Brain microvascular endothelial cell (primary cell): ENCODE measurements around the gene RBMS1.

Experiments
- DNase-seq: peaks from one replicate; pipeline ENCODE4 v3.0.0-alpha.2; 2020
- H3K27ac ChIP-seq: fragments of 250-450 bp; sonication (Bioruptor Pico); 2 replicates; pipeline ENCODE4 v1.5.1; 2020; ENCODE audit warnings: mild to moderate bottlenecking, moderate library complexity
- H3K27me3 ChIP-seq: fragments of 250-450 bp; sonication (Bioruptor Pico); replicated peaks from 2 replicates; pipeline ENCODE4 v1.5.1; 2020; ENCODE audit warnings: mild to moderate bottlenecking
- H3K36me3 ChIP-seq: fragments of 250-450 bp; sonication (Bioruptor Pico); replicated peaks from 2 replicates; pipeline ENCODE4 v1.5.1; 2020; ENCODE audit warnings: mild to moderate bottlenecking
- H3K4me3 ChIP-seq: 2 replicates; pipeline ENCODE4 v1.5.1; 2011; ENCODE audit warnings: low read depth, mild to moderate bottlenecking, control low read depth, low read length, moderate library complexity
- in situ Hi-C: cut with HindIII; loops from 2 replicates; pipeline ENCODE4 v1.10.0; 2017; ENCODE audit warnings: low sequenced_read_pairs, low pct_ligation_motif_present
- TF ChIP-seq, protein P1 (sequence below): IDR thresholded peaks from 2 replicates; pipeline ENCODE4 v1.5.1; 2011; ENCODE audit warnings: low read depth, mild to moderate bottlenecking, moderate library complexity, low read length, control low read depth, inconsistent platforms; ENCODE audit errors: missing control alignments

RBMS1 gene

DNA sequence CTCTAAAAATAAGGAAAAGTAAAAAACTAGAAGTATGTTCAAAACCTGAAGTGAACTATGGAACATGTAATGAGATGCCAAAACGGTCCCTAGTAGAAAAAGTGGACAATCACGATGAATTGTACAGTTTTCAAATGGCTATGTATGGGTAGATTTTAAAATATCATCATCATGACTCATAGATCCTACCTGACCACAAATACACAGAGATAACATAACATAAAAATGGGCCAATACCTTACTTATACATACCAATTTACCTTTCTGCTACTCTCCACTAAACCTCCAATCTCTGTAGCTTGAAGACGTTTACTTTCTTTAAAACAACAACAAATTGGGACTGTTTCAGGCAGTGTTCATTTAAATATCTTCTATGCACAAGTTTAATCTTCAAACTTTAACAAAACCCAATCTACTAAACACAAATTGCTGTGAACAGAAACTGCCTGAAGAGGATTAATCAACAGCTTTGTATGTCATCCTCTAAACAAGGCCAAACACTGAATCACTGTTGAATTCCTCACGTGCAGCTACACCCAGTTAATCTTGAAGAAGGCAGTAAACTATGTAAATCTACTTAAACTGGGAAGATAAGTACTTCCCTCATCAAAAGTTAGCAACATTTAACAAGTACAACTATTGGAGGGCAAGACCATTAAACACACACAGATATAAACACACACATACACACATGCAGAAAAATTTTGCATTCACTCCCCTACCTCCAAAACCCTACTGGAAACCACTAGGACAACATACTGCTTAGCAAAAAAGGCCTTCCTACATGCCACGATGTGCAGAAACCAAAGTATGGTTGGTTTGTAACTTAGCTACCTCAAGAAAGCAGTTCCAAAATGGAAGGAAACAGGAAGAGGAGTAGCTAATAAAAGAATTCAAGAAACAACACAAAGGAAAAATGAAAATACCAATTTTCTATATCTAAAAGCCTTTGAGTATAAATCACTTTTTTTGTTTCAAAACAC lies 90.3 kb downstream of the RBMS1 start:
- DNase-seq, result no peak
- Histone ChIP-seq H3K27me3 (no peaks in the 10 kb centered on the region), H3K27ac (no peak overlapping the region), H3K4me3 (no peak overlapping the region), H3K36me3 (no peaks in the 10 kb centered on the region)
- in situ Hi-C loops, result no loop called here
- TF ChIP-seq, protein P1, sequence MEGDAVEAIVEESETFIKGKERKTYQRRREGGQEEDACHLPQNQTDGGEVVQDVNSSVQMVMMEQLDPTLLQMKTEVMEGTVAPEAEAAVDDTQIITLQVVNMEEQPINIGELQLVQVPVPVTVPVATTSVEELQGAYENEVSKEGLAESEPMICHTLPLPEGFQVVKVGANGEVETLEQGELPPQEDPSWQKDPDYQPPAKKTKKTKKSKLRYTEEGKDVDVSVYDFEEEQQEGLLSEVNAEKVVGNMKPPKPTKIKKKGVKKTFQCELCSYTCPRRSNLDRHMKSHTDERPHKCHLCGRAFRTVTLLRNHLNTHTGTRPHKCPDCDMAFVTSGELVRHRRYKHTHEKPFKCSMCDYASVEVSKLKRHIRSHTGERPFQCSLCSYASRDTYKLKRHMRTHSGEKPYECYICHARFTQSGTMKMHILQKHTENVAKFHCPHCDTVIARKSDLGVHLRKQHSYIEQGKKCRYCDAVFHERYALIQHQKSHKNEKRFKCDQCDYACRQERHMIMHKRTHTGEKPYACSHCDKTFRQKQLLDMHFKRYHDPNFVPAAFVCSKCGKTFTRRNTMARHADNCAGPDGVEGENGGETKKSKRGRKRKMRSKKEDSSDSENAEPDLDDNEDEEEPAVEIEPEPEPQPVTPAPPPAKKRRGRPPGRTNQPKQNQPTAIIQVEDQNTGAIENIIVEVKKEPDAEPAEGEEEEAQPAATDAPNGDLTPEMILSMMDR, result no peak

DNA sequence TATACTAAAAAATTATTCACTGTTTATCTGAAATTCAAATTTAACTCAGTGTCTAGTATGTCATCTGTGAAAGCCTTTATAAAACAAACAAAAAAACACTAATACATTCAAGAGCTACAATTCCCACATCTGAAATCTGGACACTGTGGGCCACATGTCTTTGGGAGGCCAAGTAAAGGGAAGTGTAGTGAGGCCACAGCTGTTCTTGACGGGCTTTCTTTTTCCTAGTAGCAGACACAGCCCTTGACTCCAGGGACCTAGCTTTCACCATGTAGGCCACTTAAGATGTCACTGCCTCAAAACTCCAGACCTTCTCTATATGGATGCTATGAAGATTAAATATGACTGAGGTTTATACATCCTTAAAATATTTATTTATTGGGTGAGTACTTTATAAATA lies 91.1 kb downstream of the RBMS1 start:
- Histone ChIP-seq H3K36me3 (no peaks in the 10 kb centered on the region), H3K27me3 (no peaks in the 10 kb centered on the region), H3K4me3 (no peak overlapping the region), H3K27ac (no peak overlapping the region)
- TF ChIP-seq, protein P1, result no peak
- DNase-seq, result no peak
- in situ Hi-C loops, result no loop called here

DNA sequence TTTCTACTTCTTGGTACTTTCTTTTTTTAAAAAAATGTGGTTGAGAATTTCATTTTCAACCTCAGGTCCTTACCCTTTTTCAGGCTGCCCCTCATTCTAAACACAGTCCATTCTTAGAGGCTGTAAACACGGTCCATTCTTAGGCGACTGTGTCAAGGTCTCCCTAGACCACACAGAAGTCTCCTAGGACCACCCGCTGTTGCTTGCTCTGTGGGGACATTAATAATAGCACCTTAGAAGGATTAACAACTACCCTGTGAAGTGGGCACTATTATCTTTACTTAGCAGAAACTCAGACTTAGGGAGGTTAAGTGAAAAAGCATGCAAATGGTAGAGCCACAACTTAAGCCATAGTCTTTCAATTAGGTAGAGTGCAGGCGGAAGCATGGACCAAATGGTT lies 91.7 kb downstream of the RBMS1 start:
- no peak overlapping the region for H3K27ac ChIP-seq
- H3K36me3 ChIP-seq, result no peaks in the 10 kb centered on the region
- DNase-seq, result no peak
- H3K4me3 ChIP-seq, result no peak overlapping the region
- no peaks in the 10 kb centered on the region for H3K27me3 ChIP-seq
- in situ Hi-C loops, result no loop called here
- TF ChIP-seq, protein P1, result no peak

DNA sequence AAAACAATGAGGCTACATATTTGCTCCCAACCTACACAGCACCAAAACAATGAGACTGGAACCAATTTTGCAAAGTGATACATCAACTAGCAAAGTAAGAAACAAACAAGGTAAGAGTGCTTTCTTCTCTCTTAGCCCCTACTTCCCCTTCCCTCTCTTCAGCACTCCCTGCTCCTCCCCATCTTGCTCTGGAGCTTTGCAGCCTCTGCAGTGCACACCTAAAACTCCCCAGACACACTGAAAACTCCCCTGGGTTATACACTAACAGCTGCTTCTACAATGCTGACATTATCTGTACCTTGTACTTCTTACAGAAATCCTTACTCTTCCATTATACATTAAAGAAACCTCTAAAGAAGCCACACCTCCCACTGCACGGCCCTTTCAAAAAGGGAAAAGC lies 93.7 kb downstream of the RBMS1 start:
- no peak for DNase-seq
- in situ Hi-C loops, result no loop called here
- H3K27ac ChIP-seq, result no peak overlapping the region
- H3K27me3 ChIP-seq, result no peaks in the 10 kb centered on the region
- H3K36me3 ChIP-seq, result no peaks in the 10 kb centered on the region
- no peak overlapping the region for H3K4me3 ChIP-seq
- TF ChIP-seq, protein P1, result no peak

DNA sequence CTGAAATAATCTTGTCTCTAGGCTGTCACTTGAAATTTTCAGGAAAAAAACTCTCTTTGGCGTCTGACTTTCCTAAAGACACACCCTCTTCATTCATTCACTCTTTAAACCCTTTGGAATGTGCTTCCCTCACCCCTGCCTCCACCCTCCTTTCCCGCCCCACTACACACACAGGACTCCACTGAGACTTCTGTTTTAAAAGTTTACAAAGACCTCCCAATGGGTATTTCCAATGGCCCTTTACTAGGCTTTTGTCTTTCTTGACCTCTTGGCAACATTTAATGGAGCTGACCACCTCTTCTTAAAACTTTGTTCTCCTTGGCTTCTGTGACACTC lies 96.1 kb downstream of the RBMS1 start:
- no peak overlapping the region for H3K4me3 ChIP-seq
- H3K27ac ChIP-seq, result peak overlapping the region; percentile 68
- H3K27me3 ChIP-seq, result no peaks in the 10 kb centered on the region

More for the DNA sequence above, 96.1 kb downstream of the RBMS1 start:
- H3K36me3 ChIP-seq, result no peaks in the 10 kb centered on the region
- in situ Hi-C loops, result no loop called here
- no peak for DNase-seq
- TF ChIP-seq, protein P1, result no peak
